Sigmoid colon (tissue), 4 donors: ENCODE results near the gene PPT2.
"Not testable (repeated sequence)": the region's sequence is repeated elsewhere in the genome, so short reads cannot be mapped to it uniquely, and the experiment has no call there.

ENCODE experiments used
- POLR2A ChIP-seq, 2 donors: fragments of 450-650 bp; IDR thresholded peaks; one replicate each; pipeline ENCODE4 v1.6.1; 2016; ENCODE audit warnings: antibody characterized with exemption in 2 of 2, mild to moderate bottlenecking in 2 of 2, moderate library complexity in 2 of 2
- POLR2AphosphoS5 ChIP-seq, 4 donors: sonication (generic); formaldehyde crosslinking; IDR thresholded peaks; one replicate each; pipeline ENCODE4 v1.6.1; 2017; ENCODE audit warnings: antibody characterized with exemption in 4 of 4
- TF ChIP-seq, protein P1 (sequence below), 4 experiments: fragments of 450-650 bp in 3 of 4; fragments of 200-600 bp in 1 of 4; IDR thresholded peaks; one replicate each; pipeline ENCODE4 v1.5.1; 2016 to 2019; ENCODE audit warnings: antibody characterized with exemption in 4 of 4, mild to moderate bottlenecking in 3 of 4, moderate library complexity in 2 of 4

DNA sequence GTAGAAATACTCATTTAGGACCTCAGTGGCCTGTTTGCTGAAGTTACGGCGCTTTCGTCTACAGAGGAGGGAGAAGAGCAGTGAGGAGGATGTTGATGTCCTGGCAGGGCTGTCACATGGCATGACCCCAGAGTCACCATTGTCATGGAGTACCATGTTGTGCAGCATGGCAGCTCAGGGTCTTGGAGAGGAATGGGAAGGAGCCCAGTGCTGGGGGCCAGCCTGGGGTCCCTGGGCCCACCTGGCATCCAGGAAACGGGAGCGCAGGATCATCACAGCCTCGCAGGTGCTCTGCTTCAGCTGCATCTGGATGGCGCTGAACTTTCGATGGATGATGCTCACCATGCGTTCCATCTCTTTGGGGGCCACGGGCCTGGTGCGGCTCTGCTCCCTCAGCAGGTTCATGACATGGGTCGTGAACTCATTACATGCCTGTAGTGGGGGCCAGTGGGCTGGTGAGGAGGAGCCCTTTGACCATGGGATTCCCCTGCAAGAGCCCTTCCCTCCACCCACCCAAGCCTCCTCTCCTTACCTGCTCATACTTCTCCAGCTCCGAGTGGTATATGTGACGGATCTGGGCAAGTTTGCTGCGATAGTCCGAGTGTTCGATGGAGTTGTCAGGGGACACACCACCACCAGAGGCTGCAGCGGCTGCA, 33.9 kb downstream of the PPT2 start:
- TF ChIP-seq, protein P1, sequence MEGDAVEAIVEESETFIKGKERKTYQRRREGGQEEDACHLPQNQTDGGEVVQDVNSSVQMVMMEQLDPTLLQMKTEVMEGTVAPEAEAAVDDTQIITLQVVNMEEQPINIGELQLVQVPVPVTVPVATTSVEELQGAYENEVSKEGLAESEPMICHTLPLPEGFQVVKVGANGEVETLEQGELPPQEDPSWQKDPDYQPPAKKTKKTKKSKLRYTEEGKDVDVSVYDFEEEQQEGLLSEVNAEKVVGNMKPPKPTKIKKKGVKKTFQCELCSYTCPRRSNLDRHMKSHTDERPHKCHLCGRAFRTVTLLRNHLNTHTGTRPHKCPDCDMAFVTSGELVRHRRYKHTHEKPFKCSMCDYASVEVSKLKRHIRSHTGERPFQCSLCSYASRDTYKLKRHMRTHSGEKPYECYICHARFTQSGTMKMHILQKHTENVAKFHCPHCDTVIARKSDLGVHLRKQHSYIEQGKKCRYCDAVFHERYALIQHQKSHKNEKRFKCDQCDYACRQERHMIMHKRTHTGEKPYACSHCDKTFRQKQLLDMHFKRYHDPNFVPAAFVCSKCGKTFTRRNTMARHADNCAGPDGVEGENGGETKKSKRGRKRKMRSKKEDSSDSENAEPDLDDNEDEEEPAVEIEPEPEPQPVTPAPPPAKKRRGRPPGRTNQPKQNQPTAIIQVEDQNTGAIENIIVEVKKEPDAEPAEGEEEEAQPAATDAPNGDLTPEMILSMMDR (IDR thresholded peaks at IDR 0.05) = not testable (repeated sequence)
- TF ChIP-seq POLR2A, POLR2AphosphoS5 (IDR thresholded peaks at IDR 0.05): not testable (repeated sequence)
